ENCODE measurements around the gene CALML3. TPM values are rescaled to one million over a fixed set of nuclear protein-coding genes. Genes with fewer than 3 reads are reported as not detected.

Gene CALML3
- total and polyA plus RNA-seq, 2 of the 8 experiments (the other 6 are each of a cell fraction or from before 2014, with no cell fraction given), result not detected

DNA sequence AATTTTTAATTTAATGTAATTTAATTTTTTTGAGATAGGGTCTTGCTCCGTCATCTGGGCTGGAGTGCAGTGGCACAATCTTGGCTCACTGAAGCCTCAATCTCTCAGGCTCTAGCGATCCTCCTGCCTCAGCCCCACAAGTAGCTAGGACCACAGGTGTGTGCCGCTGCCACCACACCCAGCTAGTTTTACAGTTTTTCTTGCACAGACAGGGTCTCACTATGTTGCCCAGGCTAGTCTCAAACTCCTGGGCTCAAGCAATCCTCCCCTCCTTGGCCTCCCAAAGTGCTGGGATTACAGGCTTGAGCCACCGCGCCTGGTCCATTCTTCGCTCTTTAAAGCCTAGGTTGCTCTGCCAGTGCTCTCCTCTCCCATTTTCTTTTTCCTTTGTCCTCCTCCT, 12.9 kb downstream of the CALML3 start:
- no peak overlapping the region for H2BK5ac ChIP-seq (ENCODE audit: low read depth, low read length)
- H3K79me1 ChIP-seq (ENCODE audit: low read depth, low read length), result no peaks in the 10 kb centered on the region
- H4K5ac ChIP-seq (ENCODE audit: insufficient read length, low read depth, low read length), result no peak overlapping the region
- 81% methylated on average over 6 of the region's 6 CpGs; no CpG with 5 or more reads in 1 of the 2 experiments for WGBS, 2 experiments (ENCODE audit: extremely low coverage in 1 of 2, insufficient coverage in 1 of 2, insufficient read length in 1 of 2, insufficient replicate concordance in 2 of 2, low coverage in 1 of 2, low lambda C conversion rate in 2 of 2, missing lambda C conversion rate in 1 of 2)
- no peak overlapping the region for H2BK12ac ChIP-seq (ENCODE audit: low read depth, low read length)
- no peaks in the 10 kb centered on the region for H3K79me2 ChIP-seq (ENCODE audit: control insufficient read depth in 1 of 2, insufficient read depth in 2 of 2, low read length in 2 of 2)
- no peak overlapping the region for H4K91ac ChIP-seq (replicated peaks; ENCODE audit: insufficient read length, low read length)
- no peaks in the 10 kb centered on the region for H3K27me3 ChIP-seq (replicated peaks in 1 of 4; ENCODE audit: control insufficient read depth in 3 of 4, extremely low read depth in 1 of 4, insufficient read depth in 3 of 4, low read length in 3 of 4)
- H4K20me1 ChIP-seq (replicated peaks in 1 of 2; ENCODE audit: control insufficient read depth in 1 of 2, insufficient read depth in 2 of 2, low read length in 2 of 2), result no peaks in the 10 kb centered on the region
- no peak overlapping the region for H2AK5ac ChIP-seq (ENCODE audit: low read depth, low read length)
- FAIRE-seq (no peak), DNase-seq (ENCODE audit: low read depth in 1 of 2, low spot score in 2 of 2) (no peak)
- H3K27ac ChIP-seq (ENCODE audit: low read depth, low read length), result no peak overlapping the region
- H3K4ac ChIP-seq (replicated peaks; ENCODE audit: insufficient read length, low read depth, low read length), result no peak overlapping the region
- no peak overlapping the region for H2AFZ ChIP-seq (ENCODE audit: low read length)
- H3K4me3 ChIP-seq (ENCODE audit: extremely low read depth in 1 of 4, insufficient read depth in 2 of 4, low read depth in 3 of 4, low read length in 4 of 4), result no peak overlapping the region
- H3K18ac ChIP-seq (ENCODE audit: extremely low read depth, low read length), result no peak overlapping the region
- peaks cover 3 to 5% of the 10 kb centered on the region in 2 experiments; a peak in 2 of 4 replicates for H3K9me3 ChIP-seq (ENCODE audit: insufficient read depth in 2 of 2, low read depth in 1 of 2, low read length in 1 of 2)
- H4K8ac ChIP-seq (ENCODE audit: extremely low read depth, insufficient read depth, low read length), result no peak overlapping the region
- H3K23ac ChIP-seq (ENCODE audit: insufficient read length), result no peak overlapping the region
- H3K36me3 ChIP-seq (ENCODE audit: control insufficient read depth in 2 of 4, insufficient read depth in 4 of 4, low read length in 3 of 4), result no peaks in the 10 kb centered on the region
- no peak overlapping the region for H2BK15ac ChIP-seq (ENCODE audit: low read length)
- no peak overlapping the region for H3K14ac ChIP-seq (ENCODE audit: insufficient read length)
- no peaks in the 10 kb centered on the region for H3K23me2 ChIP-seq (ENCODE audit: low read depth, low read length)
- H2BK20ac ChIP-seq (ENCODE audit: low read length), result no peak overlapping the region
- no peak overlapping the region for H3K9ac ChIP-seq (replicated peaks in 1 of 4; ENCODE audit: extremely low read depth in 1 of 4, low read depth in 3 of 4, low read length in 3 of 4)
- CTCF ChIA-PET (ENCODE audit: partially characterized antibody), result interaction anchor here (1.2 to 2.8 kb wide), 3 partner anchors 11 to 20 kb away, joined by 3 to 9 read pairs (median 6); partner anchors contain the start of gene CALML3
- no peaks in the 10 kb centered on the region for H3K4me1 ChIP-seq (replicated peaks in 1 of 4; ENCODE audit: control insufficient read depth in 3 of 4, insufficient read depth in 4 of 4, low read length in 3 of 4)
- H3K4me2 ChIP-seq (ENCODE audit: insufficient read depth in 1 of 2, low read depth in 2 of 2, low read length in 2 of 2), result no peak overlapping the region
- H3K56ac ChIP-seq (replicated peaks; ENCODE audit: insufficient read length, low read depth, low read length), result no peak overlapping the region
- no peak overlapping the region for H2BK120ac ChIP-seq (replicated peaks; ENCODE audit: low read depth, low read length)
- POLR2A ChIA-PET (ENCODE audit: partially characterized antibody), result no interaction called here
- TF ChIP-seq HDAC2 (IDR thresholded peaks at IDR 0.05; ENCODE audit: borderline replicate concordance in 1 of 2, low read depth in 2 of 2, low read length in 2 of 2) (no peak), FOSL1 (IDR thresholded peaks at IDR 0.05; ENCODE audit: insufficient read depth, low read depth, low read length) (no peak), EP300 (IDR thresholded peaks at IDR 0.05; ENCODE audit: borderline replicate concordance in 1 of 2, low read depth in 2 of 2, low read length in 2 of 2) (no peak), GABPA (IDR thresholded peaks at IDR 0.05; ENCODE audit: borderline replicate concordance, insufficient read depth, low read length) (no peak), YY1 (IDR thresholded peaks at IDR 0.05; ENCODE audit: low read depth, low read length) (no peak), SRF (IDR thresholded peaks at IDR 0.05; ENCODE audit: low read depth, low read length) (no peak), CEBPB (IDR thresholded peaks at IDR 0.05; ENCODE audit: low read depth, low read length) (no peak), CHD1 (IDR thresholded peaks at IDR 0.05; ENCODE audit: low read depth, low read length) (no peak), JUN (IDR thresholded peaks at IDR 0.05; ENCODE audit: low read depth, low read length) (no peak)
- TF ChIP-seq, protein P1, sequence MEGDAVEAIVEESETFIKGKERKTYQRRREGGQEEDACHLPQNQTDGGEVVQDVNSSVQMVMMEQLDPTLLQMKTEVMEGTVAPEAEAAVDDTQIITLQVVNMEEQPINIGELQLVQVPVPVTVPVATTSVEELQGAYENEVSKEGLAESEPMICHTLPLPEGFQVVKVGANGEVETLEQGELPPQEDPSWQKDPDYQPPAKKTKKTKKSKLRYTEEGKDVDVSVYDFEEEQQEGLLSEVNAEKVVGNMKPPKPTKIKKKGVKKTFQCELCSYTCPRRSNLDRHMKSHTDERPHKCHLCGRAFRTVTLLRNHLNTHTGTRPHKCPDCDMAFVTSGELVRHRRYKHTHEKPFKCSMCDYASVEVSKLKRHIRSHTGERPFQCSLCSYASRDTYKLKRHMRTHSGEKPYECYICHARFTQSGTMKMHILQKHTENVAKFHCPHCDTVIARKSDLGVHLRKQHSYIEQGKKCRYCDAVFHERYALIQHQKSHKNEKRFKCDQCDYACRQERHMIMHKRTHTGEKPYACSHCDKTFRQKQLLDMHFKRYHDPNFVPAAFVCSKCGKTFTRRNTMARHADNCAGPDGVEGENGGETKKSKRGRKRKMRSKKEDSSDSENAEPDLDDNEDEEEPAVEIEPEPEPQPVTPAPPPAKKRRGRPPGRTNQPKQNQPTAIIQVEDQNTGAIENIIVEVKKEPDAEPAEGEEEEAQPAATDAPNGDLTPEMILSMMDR (IDR thresholded peaks at IDR 0.05; ENCODE audit: control extremely low read depth in 1 of 3, insufficient read depth in 1 of 3, low read depth in 1 of 3, low read length in 3 of 3), result no peak
- TF ChIP-seq, protein P2, sequence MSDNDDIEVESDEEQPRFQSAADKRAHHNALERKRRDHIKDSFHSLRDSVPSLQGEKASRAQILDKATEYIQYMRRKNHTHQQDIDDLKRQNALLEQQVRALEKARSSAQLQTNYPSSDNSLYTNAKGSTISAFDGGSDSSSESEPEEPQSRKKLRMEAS (IDR thresholded peaks at IDR 0.05), result no peak

Measured in H1 (cell line).